ENCODE data around the gene OR52W1.
"Not testable (repeated sequence)": the region's sequence is repeated elsewhere in the genome, so short reads cannot be mapped to it uniquely, and the experiment has no call there.

The OR52W1 gene

GRCh38 chr11:6219359-6219758 is 20.3 kb downstream of the OR52W1 start:
- DNase-seq = no peak

- no peak for DNase-seq
Measured at GRCh38 chr11:6223854-6224253, 24.8 kb downstream of the OR52W1 start.

- no peak for DNase-seq
Measured at GRCh38 chr11:6224421-6224820, 25.4 kb downstream of the OR52W1 start.

- no peak for DNase-seq
Measured at GRCh38 chr11:6225024-6225423, 26.0 kb downstream of the OR52W1 start.

- no peak for DNase-seq
Measured at GRCh38 chr11:6225896-6226295, 26.9 kb downstream of the OR52W1 start.

GRCh38 chr11:6228520-6228919 is 29.5 kb downstream of the OR52W1 start:
- DNase-seq = peak; percentile 8

- DNase-seq = peak; percentile 51
Measured at GRCh38 chr11:6229911-6230310, 30.9 kb downstream of the OR52W1 start.

GRCh38 chr11:6232899-6233298 is 33.9 kb downstream of the OR52W1 start:
- DNase-seq = no peak

- DNase-seq = no peak
Measured at GRCh38 chr11:6233984-6234386, 35.0 kb downstream of the OR52W1 start.

GRCh38 chr11:6234387-6235107 is 35.5 kb downstream of the OR52W1 start, which contains the start of gene FHIP1B:
Gene FHIP1B, minus strand, starts transcription at chr11:6234636. Its CDS starts 10,120 bp downstream, at chr11:6224516.
- DNase-seq = peak; percentile 100

GRCh38 chr11:6237266-6237665 is 38.2 kb downstream of the OR52W1 start:
- DNase-seq = no peak

GRCh38 chr11:6237761-6238302 is 38.8 kb downstream of the OR52W1 start:
- no peak for DNase-seq

- DNase-seq = no peak
Measured at GRCh38 chr11:6238902-6239301, 39.9 kb downstream of the OR52W1 start, which contains the start of gene CNGA4. Gene CNGA4, plus strand, starts transcription at chr11:6239089. Its CDS starts 118 bp downstream, at chr11:6239207.

- DNase-seq = no peak
Measured at GRCh38 chr11:6240139-6240538, 41.1 kb downstream of the OR52W1 start.

- no peak for DNase-seq
Measured at GRCh38 chr11:6240781-6241180, 41.8 kb downstream of the OR52W1 start.

GRCh38 chr11:6241316-6241715 is 42.3 kb downstream of the OR52W1 start:
- no peak for DNase-seq

GRCh38 chr11:6245536-6245935 is 46.5 kb downstream of the OR52W1 start:
- DNase-seq = no peak

GRCh38 chr11:6248248-6248647 is 49.2 kb downstream of the OR52W1 start:
- DNase-seq = no peak

GRCh38 chr11:6248897-6249296 is 49.9 kb downstream of the OR52W1 start:
- DNase-seq = not testable (repeated sequence)
